Measurements from ENCODE around the gene HS3ST3B1.

The HS3ST3B1 gene

DNA sequence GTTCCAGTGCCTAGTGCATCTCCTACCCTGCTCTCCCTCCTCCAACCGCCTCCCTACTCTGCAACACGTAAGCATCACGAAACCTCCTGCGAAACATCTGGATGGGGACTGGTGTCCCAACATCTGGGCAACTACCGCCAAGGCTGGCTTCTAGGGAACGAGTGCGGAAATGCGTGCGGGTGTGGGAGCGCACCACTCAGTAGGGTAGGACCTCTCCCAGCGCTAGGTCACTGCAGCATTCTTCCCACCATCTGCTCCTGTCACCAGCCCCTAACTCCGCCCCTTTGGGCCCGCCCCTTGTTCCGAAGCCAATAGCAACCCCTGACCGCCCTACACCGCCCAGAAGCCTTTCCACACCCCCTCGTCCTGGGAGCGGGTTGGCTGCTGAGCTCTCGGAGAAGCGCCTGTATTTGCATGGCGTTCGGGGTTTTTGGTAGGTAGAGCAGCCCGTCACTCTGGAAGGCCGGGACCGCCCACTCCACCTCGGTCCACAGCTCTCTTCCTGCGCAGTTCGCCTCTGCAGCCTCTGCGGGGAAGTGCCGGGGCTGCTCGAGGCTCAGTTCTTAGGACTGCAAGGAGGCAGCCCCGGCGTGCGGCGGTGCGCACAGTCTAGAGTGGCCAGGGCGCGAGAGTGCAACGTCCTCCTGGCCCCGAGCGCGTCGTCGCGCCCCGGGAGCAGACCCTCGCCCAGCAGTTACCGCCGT, at the start of gene HS3ST3B1:
Gene HS3ST3B1 (plus strand): TSS at position 507 of the 704 bp plus-strand sequence. CDS start 438 bp downstream, outside the sequence.
- DNase-seq: peak; percentile 46

DNA sequence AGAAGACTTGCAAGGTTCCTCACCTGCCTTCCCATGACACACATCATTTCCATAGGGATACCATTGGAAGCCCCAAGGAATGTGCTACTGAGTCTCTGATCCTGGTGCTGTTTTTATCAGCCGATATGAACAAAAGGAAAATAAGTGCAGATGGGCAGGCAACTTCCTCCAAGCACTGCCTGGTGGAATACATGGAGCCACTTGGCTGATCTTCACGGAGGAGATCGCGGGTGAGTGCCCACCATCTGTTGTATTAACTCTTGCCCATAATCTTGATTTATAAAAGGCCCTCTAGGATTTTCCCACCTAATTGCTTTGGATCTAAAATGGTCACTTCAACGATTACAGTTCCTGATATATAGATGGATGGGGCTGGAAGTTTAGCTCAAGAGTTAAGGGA, 39.5 kb upstream of the HS3ST3B1 start:
- no peak for DNase-seq

DNA sequence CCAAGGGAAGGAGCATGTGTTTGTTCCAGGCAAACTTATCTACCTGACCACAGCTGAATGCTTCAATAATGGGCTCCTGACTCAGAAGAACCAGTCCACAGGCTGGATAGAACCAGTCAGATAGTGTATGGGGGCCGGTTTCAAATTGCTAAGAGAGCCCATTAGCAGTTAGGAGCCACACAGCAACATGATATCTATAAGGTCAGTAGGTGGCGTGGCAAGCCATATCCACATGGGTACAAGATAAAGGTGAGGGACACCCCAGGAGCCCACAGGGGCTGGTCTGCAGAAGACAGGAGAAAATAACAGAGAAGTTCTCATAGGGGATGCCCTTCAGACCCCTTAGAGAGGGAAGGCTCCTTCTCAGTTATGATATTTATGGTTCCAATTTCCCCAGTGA, 32.6 kb upstream of the HS3ST3B1 start:
- DNase-seq: no peak

DNA sequence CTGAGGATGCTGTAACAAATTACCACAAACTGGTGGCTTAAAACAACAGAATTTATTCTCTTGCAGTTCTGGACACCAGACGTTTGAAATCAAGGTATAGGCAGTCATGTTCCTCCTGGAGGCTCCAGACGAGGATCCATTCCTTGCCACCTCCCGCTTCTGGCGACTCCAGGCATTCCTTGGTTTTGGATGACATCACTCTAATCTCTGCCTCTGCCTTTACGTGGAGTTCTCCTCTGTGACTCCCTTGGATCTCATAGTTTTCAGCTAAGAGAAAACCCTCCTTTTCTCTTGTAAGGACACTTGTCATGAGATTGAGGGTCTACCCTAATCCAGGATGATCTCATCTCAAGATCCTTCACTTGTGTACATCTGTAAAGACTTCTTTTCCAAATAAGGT, 31.4 kb upstream of the HS3ST3B1 start:
- no peak for DNase-seq

DNA sequence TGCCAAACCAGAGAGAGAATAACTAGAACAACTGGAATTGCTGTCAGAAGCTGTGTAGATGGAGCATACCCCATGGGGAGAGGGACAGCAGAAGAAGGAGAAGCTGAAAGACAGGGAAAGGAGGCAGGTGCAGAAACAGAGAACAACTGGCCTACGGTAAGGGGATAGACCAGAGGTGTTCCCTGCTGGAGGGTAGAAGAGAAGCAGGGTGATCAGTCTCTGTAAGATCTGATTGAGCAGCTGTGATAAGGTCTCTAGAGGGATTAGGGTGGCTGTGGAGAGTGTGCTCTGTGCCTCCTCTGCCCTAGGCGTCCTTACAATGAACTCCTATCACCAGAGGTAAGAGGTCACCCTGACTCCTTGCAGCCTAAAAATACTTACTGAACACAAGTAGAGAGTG, 30.4 kb upstream of the HS3ST3B1 start:
- DNase-seq: no peak

DNA sequence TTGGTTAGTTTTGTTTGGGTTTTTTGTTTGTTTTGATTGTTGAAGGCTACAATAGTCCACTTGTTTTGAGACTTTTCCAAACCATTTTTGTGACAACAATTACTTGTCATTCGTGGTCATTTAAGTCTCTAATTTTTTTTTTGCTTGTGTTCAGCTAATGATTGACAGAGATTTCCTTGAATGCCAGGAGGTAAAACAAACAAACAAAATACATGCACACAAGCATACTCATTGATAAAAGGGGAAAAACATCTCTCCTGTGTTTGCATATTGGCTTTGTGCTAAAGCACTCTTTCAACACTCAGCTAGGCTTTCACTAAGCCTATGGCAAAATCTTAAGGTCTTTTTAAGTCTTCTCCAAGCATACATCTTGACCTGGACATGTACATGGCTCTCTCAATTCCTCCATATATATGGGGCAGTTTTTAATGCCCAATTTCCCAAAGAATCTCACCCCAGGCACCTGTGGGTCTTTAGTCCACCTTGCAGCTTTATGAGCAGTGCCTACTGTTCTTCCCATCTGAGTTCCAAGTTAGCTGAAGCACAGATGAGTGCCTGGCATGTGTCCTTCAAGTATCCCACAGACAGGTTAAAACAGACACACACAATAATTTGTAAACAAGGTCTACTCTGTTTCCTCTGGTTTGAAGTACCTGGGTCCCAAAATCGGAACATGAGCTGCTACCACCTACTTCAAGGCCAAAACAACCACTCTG, 24.2 kb upstream of the HS3ST3B1 start:
- DNase-seq: no peak

DNA sequence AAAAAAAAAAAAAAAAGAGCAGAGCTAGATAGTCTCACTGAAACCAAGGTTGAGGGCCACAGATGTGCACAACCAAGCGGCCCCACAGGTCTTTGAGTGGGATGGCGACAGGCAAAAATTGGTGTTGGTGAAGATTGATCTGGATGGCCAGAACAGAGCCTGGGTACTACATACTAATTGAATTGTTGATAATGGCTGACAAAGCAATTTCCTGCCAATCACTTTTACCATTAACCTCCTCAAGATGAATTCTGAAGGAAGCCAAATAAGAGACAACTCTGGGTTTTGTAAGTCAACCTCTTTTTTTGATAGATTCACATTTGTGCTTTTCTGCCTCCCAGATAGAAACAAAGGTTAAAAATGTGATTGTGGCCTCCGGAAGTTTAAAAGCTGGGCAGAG, 19.4 kb upstream of the HS3ST3B1 start:
- no peak for DNase-seq

DNA sequence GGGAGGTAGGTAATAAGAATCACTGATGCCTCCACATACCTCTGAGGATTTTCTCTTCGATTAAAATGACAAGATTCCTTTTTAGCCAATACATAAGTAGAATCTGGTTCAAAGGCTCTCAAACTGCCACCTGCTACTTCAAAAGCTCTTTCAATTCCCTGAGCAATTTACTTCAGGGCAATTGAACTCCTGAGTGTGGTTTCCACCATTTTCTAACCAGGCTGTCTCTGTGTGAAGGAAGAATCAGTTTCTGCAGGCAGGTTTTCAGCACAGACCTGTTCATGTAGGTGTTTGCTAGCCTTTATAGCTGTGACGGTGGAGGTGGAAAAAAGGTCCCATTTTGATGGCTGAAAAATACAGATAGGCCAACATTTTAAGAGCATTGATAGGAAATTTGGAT, 18.2 kb upstream of the HS3ST3B1 start:
- DNase-seq: no peak

DNA sequence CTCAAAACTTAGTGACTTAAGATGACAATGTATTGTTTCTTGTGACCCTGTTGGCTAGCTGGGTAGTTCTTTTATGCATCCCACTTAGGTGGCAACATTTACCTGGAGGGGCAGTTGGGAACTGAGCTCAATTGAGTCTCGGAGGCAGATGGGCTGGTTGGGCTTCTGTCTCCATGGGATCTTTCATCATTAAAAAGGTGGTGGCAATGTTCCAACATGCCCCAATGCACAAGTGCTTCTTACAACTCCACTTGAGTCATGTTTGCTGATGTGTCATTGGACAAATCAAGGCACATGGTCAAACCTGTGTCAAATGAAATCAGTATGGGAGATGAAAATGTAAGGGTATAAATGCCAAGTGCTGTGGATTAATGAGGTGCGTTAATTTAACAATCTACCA, 11.7 kb upstream of the HS3ST3B1 start:
- DNase-seq: no peak

DNA sequence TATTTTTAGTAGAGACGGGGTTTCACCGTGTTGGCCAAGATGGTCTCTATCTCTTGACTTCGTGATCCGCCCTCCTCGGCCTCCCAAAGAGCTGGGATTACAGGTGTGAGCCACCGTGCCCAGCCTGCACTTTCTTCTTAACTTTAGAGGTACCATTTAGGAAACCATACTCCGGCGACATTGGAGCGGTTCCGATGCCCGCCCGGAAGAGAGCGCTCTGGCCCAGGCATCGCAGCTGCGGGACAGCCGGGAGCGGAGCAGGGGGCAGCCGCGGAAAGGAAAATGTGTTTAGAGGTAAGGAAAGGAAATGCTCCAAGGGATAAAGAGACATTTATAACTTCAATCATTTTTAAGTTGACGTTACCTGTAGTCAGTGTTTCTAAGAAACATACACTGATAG, 6.0 kb upstream of the HS3ST3B1 start:
- DNase-seq: no peak

DNA sequence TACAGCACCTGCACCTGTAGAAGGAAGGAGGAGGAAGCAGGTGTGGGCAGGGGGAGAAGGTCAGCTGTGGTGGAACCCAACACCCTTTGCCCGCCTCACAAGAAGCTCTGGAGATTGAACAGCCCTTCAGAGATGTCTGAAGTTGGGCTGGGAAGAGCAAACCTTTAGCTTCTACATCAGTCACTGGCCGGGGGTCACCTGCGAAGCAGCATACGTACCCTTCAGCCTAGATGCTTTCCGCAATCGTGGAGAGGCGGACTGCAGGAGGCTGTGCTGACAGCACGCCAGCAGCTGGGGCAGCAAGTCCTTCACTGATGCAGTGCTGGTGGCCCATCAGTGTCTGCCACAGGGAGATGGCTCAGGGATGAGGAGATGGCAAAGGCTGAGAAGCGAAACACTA, 5.2 kb upstream of the HS3ST3B1 start:
- no peak for DNase-seq

DNA sequence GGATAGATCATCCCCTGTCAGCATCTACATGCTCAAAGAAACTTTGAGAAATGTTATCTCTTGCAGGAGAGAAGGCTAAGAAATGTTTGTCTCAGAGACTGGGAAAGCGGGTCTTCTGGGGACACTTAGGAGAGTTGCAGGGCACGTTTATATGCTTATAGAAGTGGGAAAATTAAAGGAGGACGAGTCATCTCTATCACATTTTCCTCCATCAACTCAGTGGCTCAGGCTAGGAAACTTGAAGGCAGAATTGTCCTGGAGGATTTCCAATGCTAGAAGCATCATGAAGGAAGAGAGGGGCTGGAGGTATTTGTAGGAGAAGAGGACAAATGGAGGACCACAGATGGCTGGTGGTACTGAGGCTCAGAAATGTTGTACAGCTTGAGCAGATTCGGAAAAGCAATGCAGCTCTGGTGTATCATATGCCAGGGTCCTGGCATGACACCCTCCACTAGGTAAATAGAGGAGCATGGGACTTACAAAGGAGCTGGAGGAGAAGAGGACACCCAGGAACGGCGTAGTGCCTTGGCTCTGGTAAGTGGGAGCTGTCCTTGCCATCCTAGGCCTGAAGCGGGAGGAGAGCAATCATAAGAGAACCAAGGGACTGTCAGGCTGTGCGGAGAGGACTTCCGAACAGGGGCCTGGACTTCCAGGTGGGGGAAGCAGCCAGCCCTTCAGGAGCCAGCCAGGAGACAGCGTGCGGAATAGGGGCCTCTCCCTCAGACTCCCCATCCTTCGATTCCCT, 4.5 kb upstream of the HS3ST3B1 start:
- DNase-seq: no peak

DNA sequence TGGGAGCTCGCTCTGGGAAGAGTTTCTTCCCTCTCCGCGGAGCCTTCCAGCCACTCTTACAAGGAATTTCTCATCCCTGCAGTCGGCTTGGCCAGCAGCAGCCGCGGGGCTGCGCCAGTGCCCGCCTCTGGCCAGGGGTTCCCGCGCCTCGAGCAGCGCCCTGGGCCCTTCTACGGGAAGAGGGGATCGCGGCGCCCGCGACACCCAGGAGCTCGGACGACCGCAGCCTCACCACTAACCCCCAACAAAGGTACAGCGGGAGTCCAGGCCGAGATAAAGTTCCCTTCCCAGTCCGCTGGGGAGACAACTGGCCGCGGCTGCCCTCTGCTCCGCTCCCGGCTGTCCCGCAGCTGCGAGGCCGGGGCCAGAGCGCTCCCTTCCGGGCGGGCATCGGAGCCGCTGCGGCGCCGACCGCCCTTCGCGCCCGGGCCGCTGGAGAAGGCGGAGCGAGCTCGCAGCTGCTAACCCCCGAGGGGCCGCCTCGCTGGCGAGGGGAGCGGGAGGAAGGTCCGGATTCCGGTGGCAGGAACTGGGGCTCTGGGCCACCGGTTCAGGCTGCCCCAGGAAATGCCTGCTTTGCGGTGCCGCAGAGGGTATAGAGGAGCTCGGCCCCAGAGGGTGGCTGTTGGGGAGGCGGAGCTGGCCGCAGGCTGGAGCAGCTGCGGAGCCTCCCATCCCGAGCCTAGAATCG, 3.6 kb upstream of the HS3ST3B1 start:
- no peak for DNase-seq

DNA sequence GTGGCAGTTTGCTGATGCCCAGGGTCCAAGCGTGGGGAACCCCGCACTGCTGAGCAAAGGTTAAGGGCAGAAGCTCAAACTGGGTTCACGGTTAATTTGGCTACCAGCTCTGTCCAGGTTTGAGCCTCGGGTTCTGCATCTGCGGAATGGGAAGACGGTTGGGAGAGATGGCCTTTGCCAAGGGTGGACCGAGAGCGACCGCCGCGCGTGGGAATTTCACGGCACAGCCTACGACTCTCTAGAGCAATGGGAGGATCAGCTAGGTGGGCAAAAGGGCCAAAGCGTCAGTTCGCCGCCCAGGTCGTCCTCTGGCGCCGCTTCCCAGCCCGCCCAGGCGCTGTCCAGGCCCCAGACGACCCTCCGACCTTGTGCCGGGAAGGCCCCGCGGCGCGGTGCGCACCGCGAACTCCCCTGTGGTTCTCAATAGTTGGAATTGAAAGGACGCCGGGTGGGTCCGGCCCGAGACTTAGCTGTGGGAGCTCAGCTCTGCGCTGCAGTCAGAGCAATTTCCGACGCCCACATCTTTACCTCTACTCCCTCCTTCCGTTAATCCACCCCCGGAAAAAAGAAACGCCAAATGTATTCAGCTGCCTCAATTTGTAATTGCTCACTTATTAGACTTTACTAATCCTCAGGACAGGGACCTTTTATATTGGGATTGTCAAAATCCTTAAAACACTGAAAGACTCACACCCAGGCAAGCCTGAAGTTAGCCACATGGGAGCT, 2.5 kb upstream of the HS3ST3B1 start:
- DNase-seq: no peak

DNA sequence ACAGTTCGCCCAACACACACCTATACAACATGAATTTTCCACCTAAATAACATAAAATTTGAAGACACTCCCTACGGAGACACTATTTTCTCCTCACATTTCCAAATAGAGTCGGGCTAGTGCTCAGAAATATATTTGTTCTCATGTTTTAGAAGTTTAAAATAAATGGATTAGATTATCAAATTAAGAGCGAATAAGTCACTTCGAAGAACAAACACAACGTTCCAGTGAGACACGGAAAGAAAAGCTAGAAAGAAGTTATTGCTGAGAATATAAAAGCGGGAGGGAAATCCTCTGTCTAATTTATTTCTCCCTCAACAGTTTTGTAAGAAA, 2.0 kb upstream of the HS3ST3B1 start:
- DNase-seq: no peak

DNA sequence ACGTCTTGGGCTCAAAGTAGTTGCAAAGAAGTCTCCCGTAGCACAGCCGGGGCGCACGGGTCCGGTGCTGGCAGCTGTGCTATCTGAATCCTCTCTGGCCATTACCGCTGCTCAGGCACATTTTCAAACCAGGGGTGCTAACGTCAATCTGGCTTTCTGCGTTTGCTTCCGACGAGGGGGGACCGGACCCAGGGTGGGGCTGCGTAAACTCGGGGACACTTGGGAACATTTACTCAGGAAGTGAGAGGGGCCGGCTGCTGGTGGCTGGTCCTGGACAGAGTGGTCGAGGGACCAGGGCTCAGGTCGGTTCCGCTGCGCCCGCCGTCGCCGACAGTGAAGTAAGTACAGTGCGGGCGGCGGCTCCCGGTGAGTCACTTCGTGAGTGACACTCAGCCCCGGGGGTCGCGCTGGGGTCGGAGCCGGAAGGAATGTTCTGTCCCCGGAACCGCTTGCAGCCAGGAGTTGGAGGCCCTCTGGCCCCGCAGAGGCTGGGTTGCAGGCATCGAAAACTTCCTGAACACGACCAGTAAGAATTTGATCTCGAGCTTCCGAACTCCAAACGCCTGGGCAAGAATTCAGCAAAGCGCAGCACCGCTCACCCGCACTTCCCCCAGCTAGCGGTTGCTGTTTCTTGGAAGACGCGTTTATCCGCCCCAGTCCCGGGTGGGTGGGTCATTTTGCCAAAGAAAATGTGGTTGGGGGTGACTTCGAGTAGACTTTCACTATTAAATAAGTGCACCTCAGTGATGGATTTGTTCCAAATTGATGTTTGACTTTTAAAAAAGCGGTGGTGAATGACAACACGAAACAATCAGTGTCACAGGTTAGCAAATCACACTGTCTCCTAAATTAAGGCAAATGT, 1.4 kb upstream of the HS3ST3B1 start:
- no peak for DNase-seq

DNA sequence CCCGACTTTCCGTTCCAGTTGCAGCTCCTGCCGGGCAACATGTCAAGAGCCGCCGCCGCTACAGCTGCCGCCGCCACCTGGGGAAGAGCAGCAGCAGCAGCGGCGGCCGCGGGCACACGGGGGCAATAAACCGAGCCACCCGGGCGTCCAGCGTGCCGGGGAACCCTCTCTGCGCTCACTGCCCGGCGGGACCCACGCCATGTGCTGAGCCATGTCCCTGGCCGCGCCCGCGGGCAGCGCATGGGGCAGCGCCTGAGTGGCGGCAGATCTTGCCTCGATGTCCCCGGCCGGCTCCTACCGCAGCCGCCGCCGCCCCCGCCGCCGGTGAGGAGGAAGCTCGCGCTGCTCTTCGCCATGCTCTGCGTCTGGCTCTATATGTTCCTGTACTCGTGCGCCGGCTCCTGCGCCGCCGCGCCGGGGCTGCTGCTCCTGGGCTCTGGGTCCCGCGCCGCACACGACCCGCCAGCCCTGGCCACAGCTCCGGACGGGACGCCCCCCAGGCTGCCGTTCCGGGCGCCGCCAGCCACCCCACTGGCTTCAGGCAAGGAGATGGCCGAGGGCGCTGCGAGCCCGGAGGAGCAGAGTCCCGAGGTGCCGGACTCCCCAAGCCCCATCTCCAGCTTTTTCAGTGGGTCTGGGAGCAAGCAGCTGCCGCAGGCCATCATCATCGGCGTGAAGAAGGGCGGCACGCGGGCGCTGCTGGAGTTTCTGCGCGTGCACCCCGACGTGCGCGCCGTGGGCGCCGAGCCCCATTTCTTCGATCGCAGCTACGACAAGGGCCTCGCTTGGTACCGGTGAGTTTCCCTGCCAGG, 604 bp downstream of the HS3ST3B1 start:
- DNase-seq: no peak

DNA sequence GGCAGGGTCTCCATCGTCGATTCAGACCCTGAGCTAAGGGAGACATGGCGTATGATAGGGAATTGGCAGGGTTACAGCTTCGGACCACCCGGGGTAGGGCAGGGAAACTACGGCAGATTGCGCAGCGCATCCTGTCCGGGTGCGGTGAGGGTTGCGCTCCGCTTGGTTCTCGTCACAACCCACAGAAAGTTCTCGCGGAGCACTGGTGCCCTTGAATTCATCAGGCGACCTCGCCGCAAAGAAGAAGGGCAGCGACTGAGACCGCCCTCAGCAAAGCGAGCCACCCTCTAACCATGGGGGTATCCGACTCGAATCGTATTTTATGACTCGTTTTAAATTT, 1.2 kb downstream of the HS3ST3B1 start:
- no peak for DNase-seq

DNA sequence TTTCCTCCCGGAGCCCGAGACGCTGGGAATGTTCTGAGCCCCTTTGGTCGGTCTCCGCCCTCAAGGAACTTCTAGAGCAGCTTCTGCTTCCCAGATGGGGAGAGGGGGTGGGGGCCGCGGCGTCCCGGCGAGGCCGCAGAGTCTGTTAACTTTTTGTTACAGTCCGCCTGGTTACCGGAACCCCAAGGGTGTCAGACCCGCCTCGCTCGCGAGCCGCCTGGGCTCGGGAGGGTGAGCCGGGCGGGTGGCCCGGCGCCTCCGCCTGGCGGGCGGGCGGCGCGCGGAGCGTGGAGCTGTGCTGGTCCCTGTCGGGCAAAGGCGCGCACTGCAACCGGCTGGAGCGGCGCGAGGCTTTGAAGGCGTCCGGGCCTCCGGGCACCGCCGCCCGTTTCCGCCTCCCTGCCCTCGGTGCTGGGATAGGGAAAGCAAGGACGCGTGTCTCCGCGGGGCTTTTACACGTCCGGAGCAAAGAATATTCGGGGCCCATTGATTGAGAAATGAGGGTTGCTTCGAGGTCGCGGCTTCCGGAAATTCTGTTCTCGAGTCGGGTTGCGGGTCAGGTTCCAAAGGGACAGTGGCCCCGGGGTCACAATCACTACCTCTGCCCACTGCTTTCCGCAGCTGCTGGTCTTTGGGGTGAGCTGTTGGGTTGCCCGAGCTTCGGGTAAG, 1.7 kb downstream of the HS3ST3B1 start:
- no peak for DNase-seq
